ENCODE results near the gene UBE2J1.
A peak's percentile ranks its signal among the peaks of the same experiment; 100 is the strongest.

Gene UBE2J1

GRCh38 chr6:89364586-89364985, 12.1 kb upstream of the UBE2J1 start:
- DNase-seq (ENCODE audit: low spot score), result no peak

GRCh38 chr6:89361171-89361570, 8.6 kb upstream of the UBE2J1 start:
- DNase-seq (ENCODE audit: low spot score), result no peak

GRCh38 chr6:89360415-89360999, 8.0 kb upstream of the UBE2J1 start:
- DNase-seq (ENCODE audit: low spot score), result no peak

GRCh38 chr6:89359561-89359960, 7.0 kb upstream of the UBE2J1 start:
- no peak for DNase-seq (ENCODE audit: low spot score)

- no peak for DNase-seq (ENCODE audit: low spot score)
Measured at GRCh38 chr6:89357390-89357789, 4.9 kb upstream of the UBE2J1 start.

- no peak for DNase-seq (ENCODE audit: low spot score)
Measured at GRCh38 chr6:89356642-89357170, 4.2 kb upstream of the UBE2J1 start.

- DNase-seq (ENCODE audit: low spot score), result no peak
Measured at GRCh38 chr6:89355511-89356194, 3.1 kb upstream of the UBE2J1 start.

- DNase-seq (ENCODE audit: low spot score), result no peak
Measured at GRCh38 chr6:89353702-89354392, 1.3 kb upstream of the UBE2J1 start.

GRCh38 chr6:89353118-89353556, 615 bp upstream of the UBE2J1 start:
- no peak for DNase-seq (ENCODE audit: low spot score)

- DNase-seq (ENCODE audit: low spot score), result peak; percentile 17
Measured at GRCh38 chr6:89351671-89352277, 748 bp downstream of the UBE2J1 start.

GRCh38 chr6:89350281-89350966, 2.1 kb downstream of the UBE2J1 start:
- DNase-seq (ENCODE audit: low spot score), result no peak

- no peak for DNase-seq (ENCODE audit: low spot score)
Measured at GRCh38 chr6:89348372-89348771, 4.2 kb downstream of the UBE2J1 start.

GRCh38 chr6:89347825-89348224, 4.7 kb downstream of the UBE2J1 start:
- no peak for DNase-seq (ENCODE audit: low spot score)

- DNase-seq (ENCODE audit: low spot score), result no peak
Measured at GRCh38 chr6:89346433-89346832, 6.1 kb downstream of the UBE2J1 start.

- no peak for DNase-seq (ENCODE audit: low spot score)
Measured at GRCh38 chr6:89339565-89339964, 13.0 kb downstream of the UBE2J1 start.

- no peak for DNase-seq (ENCODE audit: low spot score)
Measured at GRCh38 chr6:89335164-89335563, 17.4 kb downstream of the UBE2J1 start.

GRCh38 chr6:89330910-89331309, 21.6 kb downstream of the UBE2J1 start:
- no peak for DNase-seq (ENCODE audit: low spot score)

GRCh38 chr6:89328976-89329375, 23.5 kb downstream of the UBE2J1 start:
- DNase-seq (ENCODE audit: low spot score), result no peak

GRCh38 chr6:89324304-89324703, 28.2 kb downstream of the UBE2J1 start:
- DNase-seq (ENCODE audit: low spot score), result no peak

GRCh38 chr6:89323511-89323971, 29.0 kb downstream of the UBE2J1 start:
- DNase-seq (ENCODE audit: low spot score), result no peak

- DNase-seq (ENCODE audit: low spot score), result no peak
Measured at GRCh38 chr6:89321131-89321970, 31.2 kb downstream of the UBE2J1 start.
